CD4-positive, CD25-positive, alpha-beta regulatory T cell (primary cell): ENCODE data around the gene ALG1L2. TPM values are rescaled to one million over a fixed set of nuclear protein-coding genes. Genes with fewer than 3 reads are reported as not detected.
"Not testable (repeated sequence)": the region's sequence is repeated elsewhere in the genome, so short reads cannot be mapped to it uniquely, and the experiment has no call there.

Source experiments
- ATAC-seq, 2 donors: fragments of 150-1000 bp; cut with Tn5 transposase; one replicate each; pipeline ENCODE4 v1.10.0; 2021; ENCODE audit warnings: low read depth in 2 of 2, moderate number of reproducible peaks in 2 of 2, moderate library complexity in 1 of 2
- DNase-seq, 3 donors: peaks; one replicate each; pipeline versions ENCODE4 v3.0.0 to v3.0.0-alpha.2; 2012 to 2022; ENCODE audit warnings: mixed read lengths in 1 of 3
- H3K27ac ChIP-seq: one replicate; pipeline ENCODE4 v1.7.0; 2013; ENCODE audit warnings: mild to moderate bottlenecking, low read length; ENCODE audit not compliant: insufficient read depth, poor library complexity, severe bottlenecking
- H3K27me3 ChIP-seq: one replicate; pipeline ENCODE4 v1.7.0; 2013; ENCODE audit warnings: low read length; ENCODE audit not compliant: control insufficient read depth, insufficient read depth
- H3K36me3 ChIP-seq: one replicate; pipeline ENCODE4 v1.7.0; 2013; ENCODE audit warnings: mild to moderate bottlenecking, low read length, moderate library complexity; ENCODE audit not compliant: control insufficient read depth, insufficient read depth
- H3K4me1 ChIP-seq: 2 replicates; pipeline ENCODE4 v1.7.0; 2013; ENCODE audit warnings: mild to moderate bottlenecking, low read length; ENCODE audit not compliant: insufficient read depth, control insufficient read depth, poor library complexity, severe bottlenecking
- H3K4me3 ChIP-seq: one replicate; pipeline ENCODE4 v1.7.0; 2013; ENCODE audit warnings: low read depth, mild to moderate bottlenecking, low read length, moderate library complexity
- H3K9me3 ChIP-seq, 2 experiments: 1 replicate in 1 of 2; 2 replicates in 1 of 2; pipeline ENCODE4 v1.7.0; 2013; ENCODE audit warnings: low read length in 2 of 2, mild to moderate bottlenecking in 1 of 2, moderate library complexity in 1 of 2; ENCODE audit not compliant: control insufficient read depth in 2 of 2
- H3K27ac Mint-ChIP-seq, 3 donors: one replicate each; pipeline ENCODE4 v1.8.0; 2020 to 2022; ENCODE audit warnings: mild to moderate bottlenecking in 3 of 3, mixed read lengths in 3 of 3, moderate library complexity in 2 of 3
- H3K27me3 Mint-ChIP-seq: one replicate; pipeline ENCODE4 v1.8.0; 2022; ENCODE audit warnings: mild to moderate bottlenecking, mixed read lengths
- H3K36me3 Mint-ChIP-seq: one replicate; pipeline ENCODE4 v1.8.0; 2020; ENCODE audit warnings: mixed read lengths
- H3K4me1 Mint-ChIP-seq, 4 donors: one replicate each; pipeline ENCODE4 v1.8.0; 2020 to 2022; ENCODE audit warnings: mixed read lengths in 4 of 4, mild to moderate bottlenecking in 1 of 4
- H3K4me3 Mint-ChIP-seq, 4 donors: one replicate each; pipeline ENCODE4 v1.8.0; 2020 to 2022; ENCODE audit warnings: mild to moderate bottlenecking in 4 of 4, mixed read lengths in 4 of 4, moderate library complexity in 3 of 4
- H3K9me3 Mint-ChIP-seq, 7 donors: one replicate each; pipeline ENCODE4 v1.8.0; 2020 to 2022; ENCODE audit warnings: mixed read lengths in 7 of 7, mild to moderate bottlenecking in 3 of 7, moderate library complexity in 2 of 7
- polyA plus RNA-seq, 4 donors: library from polyadenylated mRNA; unstranded; fragments of 300-500 nt; fragmentation: Illumina TruSeq; gene quantifications; one replicate each; pipeline ENCODE4 v1.2.3, GENCODE V29; 2021
- total RNA-seq: library from RNA; stranded (reverse); gene quantifications from one replicate; pipeline ENCODE4 v1.2.3, GENCODE V29; 2022

ALG1L2 gene
- total RNA-seq (1.4 TPM), polyA plus RNA-seq (under 1 TPM in 1 of 4 donors, not detected in 3; 0.30 TPM)

- Histone ChIP-seq H3K27me3 (no peaks in the 10 kb centered on the region), H3K4me1 (no peaks in the 10 kb centered on the region), H3K4me3 (no peak within 1 kb of the TSS), H3K9me3 (no peaks in the 10 kb centered on the region), H3K27ac (no peak within 1 kb of the TSS), H3K36me3 (no peaks in the 10 kb centered on the region)
- peaks cover 4% of the 10 kb centered on the region for H3K27me3 Mint-ChIP-seq
- no peak for DNase-seq
- H3K9me3 Mint-ChIP-seq = peaks cover 0 to 2% (median 0%) of the 10 kb centered on the region in 7 donors
- H3K36me3 Mint-ChIP-seq = no peaks in the 10 kb centered on the region
- no peak for ATAC-seq
- H3K27ac Mint-ChIP-seq = peak within 1 kb of the TSS in 1 of 3 donors; percentile 63
- H3K4me1 Mint-ChIP-seq = peaks cover 0 to 5% (median 2%) of the 10 kb centered on the region in 4 donors
- H3K4me3 Mint-ChIP-seq = peak within 1 kb of the TSS in 1 of 4 donors; percentile 74
Measured at GRCh38 chr3:130081351-130081881, at the start of gene ALG1L2. ALG1L2 (plus strand) TSS chr3:130081831; CDS start chr3:130082017, 186 bp downstream.

GRCh38 chr3:130037126-130037815, 44.4 kb upstream of the ALG1L2 start:
- H3K4me1 Mint-ChIP-seq, H3K27me3 Mint-ChIP-seq, H3K9me3 ChIP-seq, H3K27me3 ChIP-seq, H3K4me1 ChIP-seq, DNase-seq, H3K27ac Mint-ChIP-seq, H3K27ac ChIP-seq, H3K4me3 ChIP-seq, H3K36me3 Mint-ChIP-seq, H3K9me3 Mint-ChIP-seq, H3K4me3 Mint-ChIP-seq, H3K36me3 ChIP-seq, ATAC-seq: not testable (repeated sequence)

- H3K9me3 Mint-ChIP-seq, ATAC-seq, H3K36me3 ChIP-seq, H3K9me3 ChIP-seq, H3K4me3 ChIP-seq, H3K27ac Mint-ChIP-seq, DNase-seq, H3K27ac ChIP-seq, H3K4me1 ChIP-seq, H3K27me3 ChIP-seq, H3K4me1 Mint-ChIP-seq, H3K36me3 Mint-ChIP-seq, H3K4me3 Mint-ChIP-seq, H3K27me3 Mint-ChIP-seq: not testable (repeated sequence)
Measured at GRCh38 chr3:130042736-130043135, 38.9 kb upstream of the ALG1L2 start.

- not testable (repeated sequence) for H3K36me3 Mint-ChIP-seq, H3K27me3 Mint-ChIP-seq
Measured at GRCh38 chr3:130043658-130044057, 38.0 kb upstream of the ALG1L2 start.

GRCh38 chr3:130044370-130044769, 37.3 kb upstream of the ALG1L2 start:
- Mint-ChIP-seq H3K9me3 (peaks cover 0 to 3% (median 0%) of the 10 kb centered on the region in 7 donors), H3K27me3 (peaks cover 7% of the 10 kb centered on the region), H3K36me3 (no peaks in the 10 kb centered on the region), H3K4me1 (peaks cover 0 to 2% (median 0%) of the 10 kb centered on the region in 4 donors), H3K4me3 (no peak overlapping the region), H3K27ac (no peak overlapping the region)
- no peaks in the 10 kb centered on the region for H3K27me3 ChIP-seq
- ATAC-seq = no peak
- no peak overlapping the region for H3K4me3 ChIP-seq
- no peaks in the 10 kb centered on the region for H3K4me1 ChIP-seq
- H3K36me3 ChIP-seq = no peaks in the 10 kb centered on the region
- no peak for DNase-seq
- no peaks in the 10 kb centered on the region for H3K9me3 ChIP-seq
- H3K27ac ChIP-seq = no peak overlapping the region

More at GRCh38 chr3:130043658-130044057, 38.0 kb upstream of the ALG1L2 start:
- not testable (repeated sequence) for H3K9me3 ChIP-seq, ATAC-seq, H3K27ac Mint-ChIP-seq, DNase-seq, H3K4me1 ChIP-seq, H3K27ac ChIP-seq, H3K4me1 Mint-ChIP-seq, H3K9me3 Mint-ChIP-seq, H3K27me3 ChIP-seq, H3K36me3 ChIP-seq, H3K4me3 Mint-ChIP-seq, H3K4me3 ChIP-seq

- Mint-ChIP-seq H3K27ac (no peak overlapping the region), H3K4me1 (peaks cover 0 to 2% (median 0%) of the 10 kb centered on the region in 4 donors), H3K36me3 (no peaks in the 10 kb centered on the region), H3K9me3 (peaks cover 0 to 3% (median 0%) of the 10 kb centered on the region in 7 donors), H3K27me3 (peaks cover 8% of the 10 kb centered on the region), H3K4me3 (no peak overlapping the region)
- no peak overlapping the region for H3K4me3 ChIP-seq
- H3K4me1 ChIP-seq = no peaks in the 10 kb centered on the region
- H3K9me3 ChIP-seq = no peaks in the 10 kb centered on the region
- no peak overlapping the region for H3K27ac ChIP-seq
- no peak for ATAC-seq
- no peaks in the 10 kb centered on the region for H3K27me3 ChIP-seq
- no peaks in the 10 kb centered on the region for H3K36me3 ChIP-seq
- no peak for DNase-seq
Measured at GRCh38 chr3:130048726-130049125, 32.9 kb upstream of the ALG1L2 start.

- not testable (repeated sequence) for H3K27me3 ChIP-seq, H3K36me3 ChIP-seq, ATAC-seq, DNase-seq, H3K9me3 ChIP-seq, H3K4me3 Mint-ChIP-seq, H3K36me3 Mint-ChIP-seq, H3K4me1 Mint-ChIP-seq, H3K4me1 ChIP-seq, H3K4me3 ChIP-seq, H3K27me3 Mint-ChIP-seq, H3K27ac Mint-ChIP-seq, H3K9me3 Mint-ChIP-seq, H3K27ac ChIP-seq
Measured at GRCh38 chr3:130052366-130052765, 29.3 kb upstream of the ALG1L2 start.

- H3K4me3 ChIP-seq, H3K36me3 Mint-ChIP-seq, DNase-seq, H3K27ac Mint-ChIP-seq, H3K36me3 ChIP-seq, H3K9me3 Mint-ChIP-seq, H3K27ac ChIP-seq, H3K9me3 ChIP-seq, H3K4me3 Mint-ChIP-seq, H3K4me1 ChIP-seq, ATAC-seq, H3K27me3 Mint-ChIP-seq, H3K27me3 ChIP-seq, H3K4me1 Mint-ChIP-seq: not testable (repeated sequence)
Measured at GRCh38 chr3:130052965-130053364, 28.7 kb upstream of the ALG1L2 start.
